Measurements from ENCODE around the gene ADAM22.

ADAM22 gene

DNA sequence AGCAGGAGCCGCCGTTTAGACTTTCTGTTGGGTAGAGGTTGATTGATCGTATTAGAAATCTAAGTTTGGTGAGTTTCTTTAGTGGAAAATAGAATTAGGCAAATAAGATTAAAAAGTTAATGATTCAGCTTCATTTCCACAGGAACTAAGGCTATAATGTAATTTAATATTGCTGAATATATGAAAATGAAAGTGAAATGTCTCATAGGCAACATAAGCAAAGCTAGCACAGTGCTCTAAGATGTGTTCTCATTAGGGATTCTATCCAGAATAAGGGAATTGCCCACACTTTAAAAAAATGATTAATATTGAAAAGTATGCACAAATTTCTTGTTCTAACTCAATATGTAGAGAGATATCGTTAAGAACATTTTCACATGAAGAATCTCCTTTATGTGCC lies 238.8 kb downstream of the ADAM22 start:
- no peak for DNase-seq (ENCODE audit: low spot score)
- no peak overlapping the region for H3K4me3 ChIP-seq
- no peak overlapping the region for H3K27ac ChIP-seq
- TF ChIP-seq CTCF (IDR thresholded peaks at IDR 0.05) = no peak

DNA sequence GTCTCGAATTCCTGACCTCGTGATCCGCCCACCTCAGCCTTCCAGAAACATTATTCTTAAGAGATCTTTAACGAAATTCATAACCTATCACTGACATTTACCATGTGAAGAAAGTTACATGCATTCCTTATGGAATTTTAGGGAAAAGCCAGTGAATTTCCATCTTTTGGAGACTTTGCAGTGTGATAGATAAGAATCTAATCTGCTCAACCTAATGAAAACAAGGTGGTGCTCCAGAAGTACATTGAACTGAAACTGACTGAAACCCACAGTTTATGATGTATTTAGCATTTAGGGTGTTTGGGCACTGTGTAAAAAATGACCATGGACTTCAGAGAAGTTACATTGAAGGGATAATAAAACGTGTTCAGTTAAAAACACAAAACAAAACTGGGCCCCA lies 242.1 kb downstream of the ADAM22 start:
- DNase-seq (ENCODE audit: low spot score) = no peak
- no peak overlapping the region for H3K27ac ChIP-seq
- TF ChIP-seq CTCF (IDR thresholded peaks at IDR 0.05) = no peak
- H3K4me3 ChIP-seq = no peak overlapping the region

GRCh38 chr7:88183051-88183450 lies 249.0 kb downstream of the ADAM22 start:
- DNase-seq (ENCODE audit: low spot score) = no peak
- TF ChIP-seq CTCF (IDR thresholded peaks at IDR 0.05) = no peak
- Histone ChIP-seq H3K4me3 (no peak overlapping the region), H3K27ac (no peak overlapping the region)

GRCh38 chr7:88184848-88185304 lies 250.8 kb downstream of the ADAM22 start:
- no peak overlapping the region for H3K4me3 ChIP-seq
- peak overlapping the region in 1 of 2 donors; percentile 21 for H3K27ac ChIP-seq
- DNase-seq (ENCODE audit: low spot score) = no peak
- TF ChIP-seq CTCF (IDR thresholded peaks at IDR 0.05) = no peak

GRCh38 chr7:88185650-88186049 lies 251.6 kb downstream of the ADAM22 start:
- no peak for DNase-seq (ENCODE audit: low spot score)
- no peak overlapping the region for H3K27ac ChIP-seq

GRCh38 chr7:88191911-88192310 lies 257.9 kb downstream of the ADAM22 start:
- H3K27ac ChIP-seq = no peak overlapping the region
- no peak overlapping the region for H3K4me3 ChIP-seq
- no peak for DNase-seq (ENCODE audit: low spot score)
- no peak for TF ChIP-seq CTCF (IDR thresholded peaks at IDR 0.05)

More at GRCh38 chr7:88185650-88186049, 251.6 kb downstream of the ADAM22 start:
- no peak for TF ChIP-seq CTCF (IDR thresholded peaks at IDR 0.05)
- no peak overlapping the region for H3K4me3 ChIP-seq

GRCh38 chr7:88200261-88200660 lies 266.2 kb downstream of the ADAM22 start:
- Histone ChIP-seq H3K4me3 (no peak overlapping the region), H3K27ac (no peak overlapping the region)
- TF ChIP-seq CTCF (IDR thresholded peaks at IDR 0.05) = no peak
- no peak for DNase-seq (ENCODE audit: low spot score)
